ENCODE data around the gene ZFYVE19.

ZFYVE19 gene

DNA sequence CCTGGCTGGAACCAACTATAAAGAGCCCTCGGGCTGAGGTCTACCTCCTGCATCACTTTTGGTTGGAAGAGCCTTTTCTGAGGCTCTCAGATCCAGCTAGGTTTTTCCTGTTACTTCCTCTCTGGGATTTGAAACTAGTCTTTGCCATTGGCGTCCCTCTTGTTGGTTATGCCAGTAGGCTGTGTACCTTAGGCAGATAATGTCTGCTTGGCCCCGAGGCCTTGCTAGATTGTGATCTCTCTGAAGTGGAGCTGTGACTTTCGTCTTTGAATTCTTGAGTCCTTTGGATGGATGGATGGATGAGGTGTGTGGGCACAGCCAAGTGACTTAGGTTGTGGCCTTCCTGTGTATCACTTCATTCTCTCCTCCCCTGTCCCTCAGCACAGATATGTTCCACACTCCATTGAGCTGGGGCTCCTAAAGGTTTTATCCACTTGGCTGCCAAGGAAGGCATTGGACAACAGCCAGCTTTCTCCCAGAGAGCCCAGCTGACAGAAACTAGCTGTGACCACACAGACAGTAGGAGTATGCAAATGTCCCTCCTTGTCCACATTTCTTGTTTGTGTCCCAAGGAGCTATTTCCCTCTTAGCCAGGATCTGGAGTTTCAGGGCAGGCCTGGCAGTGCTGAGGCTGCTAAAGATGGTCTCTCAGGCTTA, 8.3 kb downstream of the ZFYVE19 start:
- DNase-seq, result no peak

DNA sequence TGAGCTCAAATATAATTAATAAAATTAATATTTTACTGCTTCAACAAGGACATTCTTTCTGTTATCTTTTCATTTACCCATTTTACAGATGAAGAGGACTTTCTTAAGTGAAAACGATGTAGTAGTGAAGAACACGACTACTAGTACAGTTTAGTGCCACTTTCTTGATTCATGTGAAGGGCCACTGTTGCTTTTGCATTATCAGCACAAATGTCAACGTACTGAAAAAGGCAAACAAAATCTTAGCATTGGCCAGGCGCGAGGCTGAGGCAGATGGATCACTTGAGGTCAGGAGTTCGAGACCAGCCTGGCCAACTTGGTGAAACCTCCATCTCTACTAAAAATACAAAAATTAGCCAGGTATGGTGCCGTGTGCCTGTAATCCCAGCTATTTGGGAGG, 12.2 kb downstream of the ZFYVE19 start:
- DNase-seq, result no peak

DNA sequence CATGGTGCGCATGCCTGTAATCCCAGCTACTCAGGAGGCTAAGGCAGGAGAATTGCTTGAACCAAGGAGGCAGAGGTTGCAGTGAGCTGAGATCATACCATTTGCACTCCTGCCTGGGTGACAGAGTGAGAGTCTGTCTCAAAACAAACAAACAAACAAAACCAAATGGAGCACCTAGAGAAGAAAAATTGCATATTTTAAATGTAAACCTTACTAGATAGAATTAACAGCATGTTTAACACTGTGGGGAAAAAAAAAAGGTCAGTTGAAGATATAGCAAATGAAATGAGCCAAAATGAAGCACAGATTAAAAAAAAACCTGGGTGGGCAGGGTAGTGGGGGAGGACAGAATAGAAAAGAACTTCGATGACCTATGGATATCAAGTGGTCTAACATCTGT, 14.3 kb downstream of the ZFYVE19 start:
- no peak for DNase-seq

DNA sequence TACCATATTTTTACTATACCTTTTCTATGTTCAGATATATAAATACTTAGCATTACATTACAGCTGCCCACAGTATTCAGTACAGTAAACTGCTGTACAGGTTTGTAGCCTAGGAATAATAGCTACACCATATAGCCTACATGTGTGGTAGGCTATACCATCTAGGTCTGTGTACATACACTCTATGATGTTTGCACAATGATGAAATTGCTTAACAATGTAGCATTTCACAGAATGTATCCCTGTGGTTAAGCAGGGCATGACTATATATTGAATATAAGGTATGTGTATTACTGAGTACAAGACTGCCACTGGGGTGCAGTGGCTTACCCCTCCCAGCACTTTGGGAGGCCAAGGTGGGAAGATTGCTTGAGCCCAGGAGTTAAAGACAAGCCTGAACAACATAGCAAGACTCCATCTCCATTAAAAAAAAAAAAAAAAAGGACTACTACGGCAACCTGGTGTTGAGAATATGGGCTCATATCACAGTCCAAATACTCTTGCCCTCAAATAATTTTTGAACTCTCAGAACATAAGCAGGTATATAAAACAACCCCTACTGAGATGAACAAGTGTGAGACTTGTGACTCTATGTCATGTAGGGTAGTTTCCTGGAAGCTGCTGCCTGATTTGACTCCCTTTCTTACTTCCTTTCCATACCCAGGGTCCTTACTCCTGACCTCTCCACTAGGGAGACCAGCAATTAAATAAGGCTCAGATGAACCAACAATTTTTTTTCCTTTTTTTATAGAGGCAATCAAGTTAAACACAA, 16.9 kb downstream of the ZFYVE19 start:
- DNase-seq, result no peak

DNA sequence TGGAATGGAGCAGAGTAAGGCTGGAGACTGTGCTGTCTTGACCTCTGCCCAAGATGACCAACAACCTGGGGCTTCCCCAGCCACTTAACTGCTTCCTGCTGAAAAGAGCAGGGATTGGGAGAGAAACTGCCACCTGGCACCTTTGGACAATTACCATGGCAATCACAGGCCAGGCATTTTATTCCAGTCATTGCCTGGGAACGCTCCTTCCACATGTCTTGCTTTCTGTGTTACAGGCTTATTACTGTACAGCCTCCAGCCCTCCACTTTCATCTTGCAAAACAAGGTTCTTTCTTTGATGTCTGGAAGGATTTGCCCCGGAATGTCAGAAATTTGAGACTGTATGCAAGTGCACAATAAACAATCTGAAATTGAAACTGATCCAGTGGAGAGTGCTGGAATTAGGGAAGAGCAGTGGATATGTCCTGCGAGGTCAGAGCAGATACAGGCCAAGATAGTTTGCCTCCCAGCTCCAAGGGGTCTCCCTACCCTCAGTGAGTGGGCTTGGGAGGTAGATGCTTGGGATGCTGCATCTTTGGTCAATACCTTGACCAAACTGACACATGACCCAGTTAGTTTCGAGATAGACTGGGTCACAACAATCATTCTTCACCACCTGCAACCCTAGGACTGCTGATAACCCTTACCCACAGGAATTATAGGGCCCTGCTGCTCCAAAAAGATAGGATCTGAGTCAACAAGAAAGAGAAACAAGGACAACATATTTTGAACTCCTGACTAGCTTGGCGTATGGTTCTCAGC, 19.0 kb downstream of the ZFYVE19 start:
- no peak for DNase-seq

DNA sequence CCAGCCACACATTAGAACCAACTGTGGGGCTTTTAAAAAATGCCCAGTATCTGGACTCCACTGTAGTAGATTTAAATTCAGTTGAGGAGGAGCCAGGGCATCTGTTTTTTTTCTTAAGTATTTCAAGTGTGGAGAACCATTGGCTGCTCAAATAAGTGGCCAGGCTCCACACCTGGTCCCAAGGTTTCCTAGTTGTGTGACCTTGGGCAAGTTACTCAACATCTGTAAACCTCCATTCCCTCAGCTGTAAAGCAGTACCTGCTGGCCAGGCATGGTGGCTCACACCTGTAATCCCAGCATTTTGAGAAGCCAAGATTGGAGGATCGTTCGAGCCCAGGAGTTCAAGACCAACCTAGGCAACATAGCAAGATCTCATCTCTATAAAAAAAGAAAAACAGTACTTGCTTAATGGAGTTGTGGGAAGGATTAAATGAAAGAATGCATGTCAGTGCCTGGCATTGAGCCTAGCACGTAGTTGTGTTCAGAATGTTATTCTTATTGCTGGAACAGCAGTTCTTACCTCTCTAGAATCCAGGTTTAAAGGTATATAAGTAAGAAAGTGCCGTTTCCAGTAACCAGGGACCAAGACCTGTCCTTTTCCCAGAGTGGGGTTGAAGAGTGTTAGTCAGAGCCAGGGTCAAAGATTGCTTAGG, 19.7 kb downstream of the ZFYVE19 start:
- no peak for DNase-seq

DNA sequence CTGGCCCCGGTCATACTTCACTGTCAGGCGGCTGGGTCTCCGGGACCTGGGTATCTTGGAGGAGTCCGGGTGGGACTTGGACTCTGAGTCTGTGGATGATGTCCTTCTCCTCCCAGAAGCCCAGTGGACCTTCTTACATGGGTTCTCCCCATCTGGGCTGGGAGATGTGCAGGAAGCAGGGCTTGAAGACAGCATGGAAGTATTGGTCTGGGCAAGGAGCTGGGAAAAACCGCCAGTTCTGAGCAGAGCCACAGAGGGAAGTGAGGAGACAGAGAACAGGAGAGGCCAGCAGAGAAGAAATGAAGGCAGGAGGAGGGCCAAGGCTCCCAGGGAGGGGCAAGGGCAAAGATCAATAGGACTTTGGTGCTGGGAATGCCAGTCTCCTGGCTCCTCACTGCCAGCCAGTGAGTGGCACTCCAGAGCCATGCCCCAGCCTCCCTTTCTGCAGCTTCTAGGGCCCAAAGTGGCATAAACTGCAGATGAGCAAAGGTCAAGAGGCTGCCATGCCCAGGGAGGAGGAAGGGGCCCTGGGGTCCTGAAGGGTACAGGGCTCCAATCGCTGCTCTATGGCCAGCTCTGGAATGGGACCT, 21.7 kb downstream of the ZFYVE19 start, which contains the start of gene PPP1R14D:
TSS of gene PPP1R14D (minus strand) at position 262 of the 590 bp plus-strand sequence. CDS start at position 195, 67 bp downstream.
- no peak for DNase-seq

DNA sequence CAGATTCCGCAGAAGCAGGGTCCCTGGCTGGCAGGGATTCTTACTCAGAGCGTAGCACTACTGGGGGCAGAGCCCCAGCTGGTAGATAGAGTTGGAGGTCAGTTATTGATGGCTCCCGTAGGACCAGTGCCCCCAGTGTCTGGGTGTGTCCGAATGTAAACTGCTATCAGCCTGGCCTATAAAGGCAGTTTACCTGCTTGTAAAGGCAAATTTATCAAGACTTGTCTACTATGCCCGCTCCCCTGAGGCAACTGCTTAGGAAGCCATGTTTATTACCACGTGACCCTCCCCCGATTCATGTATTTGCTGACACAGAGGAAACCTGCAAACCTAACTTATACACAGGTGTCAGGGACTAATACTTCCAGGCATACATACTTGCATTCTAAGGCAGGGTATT, 22.2 kb downstream of the ZFYVE19 start:
- DNase-seq, result no peak

DNA sequence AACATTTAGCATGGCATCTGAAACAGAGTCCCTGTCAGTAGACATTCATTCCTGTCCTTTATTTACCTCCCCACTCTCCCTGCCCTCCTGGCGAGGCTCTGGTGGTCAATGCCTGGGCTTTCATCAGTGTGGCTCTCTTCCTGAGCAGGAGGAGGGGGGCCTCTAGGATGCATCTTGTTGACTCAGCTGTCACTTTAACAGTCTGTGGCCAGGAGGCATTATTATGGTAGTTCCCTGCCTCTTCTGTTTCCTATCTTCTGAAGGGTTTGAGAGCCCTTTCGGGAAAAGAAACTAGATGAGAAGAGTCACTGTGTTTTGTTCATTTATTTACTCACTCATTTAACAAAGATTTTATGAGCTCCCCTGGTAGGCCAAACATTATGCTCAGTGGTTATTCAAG, 24.0 kb downstream of the ZFYVE19 start:
- no peak for DNase-seq

DNA sequence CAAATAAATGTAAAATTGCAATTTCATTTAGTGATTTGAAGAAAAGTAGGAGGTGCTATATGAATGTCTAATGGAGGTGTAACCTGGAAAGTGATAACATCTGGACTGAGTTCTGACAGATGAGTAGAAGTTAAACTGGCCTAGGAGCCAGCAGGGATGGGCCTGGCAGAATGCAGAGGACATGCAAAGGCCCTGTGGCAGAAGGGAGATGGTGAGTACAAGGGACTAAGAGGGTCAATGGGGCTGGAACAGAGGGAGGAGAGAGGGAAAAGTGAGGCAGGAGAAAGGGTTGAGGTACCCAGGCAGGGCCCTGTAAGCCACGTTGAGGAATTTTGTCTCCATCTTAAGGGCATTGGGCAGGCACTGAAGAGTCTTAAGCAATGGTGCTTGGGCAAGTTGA, 25.0 kb downstream of the ZFYVE19 start:
- DNase-seq, result no peak

DNA sequence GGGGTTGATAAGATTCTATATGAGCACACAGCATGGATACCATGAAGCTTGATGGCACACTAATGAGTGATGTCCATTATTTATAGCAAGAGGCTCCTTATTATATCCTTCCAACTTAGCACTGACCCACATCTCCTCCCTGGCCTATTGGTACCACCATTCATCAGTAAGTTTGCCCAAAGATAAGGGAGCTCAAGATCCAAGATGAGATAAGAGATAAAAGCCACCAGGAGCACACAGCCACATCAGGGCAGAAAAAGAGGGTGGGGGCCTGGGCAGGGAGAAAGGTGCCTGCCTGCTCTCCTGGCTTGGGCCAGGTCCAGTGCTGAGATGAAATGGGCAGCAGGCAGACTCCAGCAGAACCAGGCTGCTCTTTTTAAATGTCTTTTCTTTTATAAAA, 26.0 kb downstream of the ZFYVE19 start:
- no peak for DNase-seq

DNA sequence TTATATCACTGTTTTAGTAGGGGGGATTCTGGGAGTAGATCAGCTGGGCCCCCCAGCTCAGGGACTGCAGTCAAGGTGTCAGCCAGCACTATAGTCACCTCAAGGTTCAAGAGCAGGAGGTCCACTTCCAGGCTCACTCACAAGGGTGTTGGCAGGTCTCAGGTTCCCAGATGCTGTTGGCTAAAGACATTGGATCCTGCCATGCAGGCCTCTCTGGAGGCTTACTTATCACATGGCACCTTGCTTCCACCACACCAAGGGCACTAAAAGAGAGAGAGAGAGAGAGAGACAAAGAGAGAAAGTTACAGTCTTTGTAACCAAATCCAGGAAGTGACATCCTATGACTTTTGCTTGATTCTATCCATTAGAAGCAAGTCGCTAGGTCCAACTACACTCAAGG, 29.1 kb downstream of the ZFYVE19 start:
- no peak for DNase-seq

DNA sequence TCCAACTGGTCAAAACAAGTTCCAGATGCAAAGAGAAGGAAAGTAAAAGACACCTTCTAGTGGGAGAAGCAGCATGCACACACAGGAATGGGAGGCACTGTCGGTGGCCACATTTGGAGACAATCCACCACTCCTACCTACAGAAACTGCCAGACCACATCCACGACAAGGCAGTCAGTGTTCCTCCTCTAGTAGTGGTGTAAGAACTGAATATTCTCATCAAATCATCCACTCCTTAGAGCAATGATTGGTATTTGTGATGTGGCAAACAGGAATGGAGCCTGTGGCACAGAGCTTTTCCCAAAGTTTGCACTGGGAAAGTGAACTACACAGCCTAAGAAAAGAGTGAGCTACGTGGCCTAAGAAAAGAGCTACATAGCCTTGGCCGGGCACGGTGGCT, 31.9 kb downstream of the ZFYVE19 start:
- DNase-seq, result no peak

DNA sequence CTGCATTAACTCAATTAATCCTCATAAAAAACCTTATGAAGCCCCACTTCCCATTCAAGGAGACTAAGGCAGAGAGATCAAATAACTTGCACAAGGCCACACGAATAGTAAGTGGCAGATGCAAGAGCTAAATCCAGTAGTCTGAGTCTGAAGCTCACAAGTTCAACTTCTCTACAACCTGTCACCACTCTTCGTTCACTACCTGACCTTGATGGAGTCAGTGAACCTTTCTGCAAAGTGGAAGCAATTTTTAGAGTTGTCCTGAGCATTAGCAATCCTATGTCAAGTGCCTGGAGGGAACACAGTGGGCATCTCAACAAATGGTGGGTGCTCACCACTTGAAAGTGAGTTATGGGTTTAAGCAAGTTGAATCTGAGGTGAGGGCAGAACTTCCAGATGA, 34.9 kb downstream of the ZFYVE19 start:
- no peak for DNase-seq

DNA sequence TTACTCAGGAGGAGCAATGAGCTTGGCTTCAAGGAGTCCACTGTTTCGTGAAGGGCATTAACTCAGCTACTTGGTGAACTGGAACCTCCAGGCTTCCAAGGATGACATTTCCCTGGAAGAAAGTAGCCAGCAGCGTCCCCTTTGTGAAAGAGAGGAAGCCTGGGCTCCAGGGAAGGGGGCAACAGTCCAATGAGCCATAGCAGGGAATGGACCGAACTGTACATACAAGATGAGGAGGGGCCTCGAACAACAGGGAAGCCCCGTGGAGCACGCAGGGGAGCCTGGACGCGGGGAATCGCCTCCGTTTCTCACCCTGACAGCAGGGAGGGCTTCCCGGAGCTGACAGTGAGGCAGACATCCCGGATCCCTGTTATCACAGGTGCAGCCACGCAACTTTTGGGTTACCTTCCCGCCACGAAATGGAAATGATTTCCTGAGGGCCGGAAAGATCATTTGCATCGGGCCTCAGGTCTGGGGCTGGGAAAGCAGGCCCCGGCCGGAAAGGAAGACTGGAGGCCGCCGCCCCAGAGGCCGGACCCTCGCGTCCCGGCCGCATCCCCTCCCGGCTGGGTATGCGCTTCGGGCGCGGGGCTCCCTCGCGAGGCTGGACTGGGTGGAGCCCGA, 36.5 kb downstream of the ZFYVE19 start:
- DNase-seq, result no peak

DNA sequence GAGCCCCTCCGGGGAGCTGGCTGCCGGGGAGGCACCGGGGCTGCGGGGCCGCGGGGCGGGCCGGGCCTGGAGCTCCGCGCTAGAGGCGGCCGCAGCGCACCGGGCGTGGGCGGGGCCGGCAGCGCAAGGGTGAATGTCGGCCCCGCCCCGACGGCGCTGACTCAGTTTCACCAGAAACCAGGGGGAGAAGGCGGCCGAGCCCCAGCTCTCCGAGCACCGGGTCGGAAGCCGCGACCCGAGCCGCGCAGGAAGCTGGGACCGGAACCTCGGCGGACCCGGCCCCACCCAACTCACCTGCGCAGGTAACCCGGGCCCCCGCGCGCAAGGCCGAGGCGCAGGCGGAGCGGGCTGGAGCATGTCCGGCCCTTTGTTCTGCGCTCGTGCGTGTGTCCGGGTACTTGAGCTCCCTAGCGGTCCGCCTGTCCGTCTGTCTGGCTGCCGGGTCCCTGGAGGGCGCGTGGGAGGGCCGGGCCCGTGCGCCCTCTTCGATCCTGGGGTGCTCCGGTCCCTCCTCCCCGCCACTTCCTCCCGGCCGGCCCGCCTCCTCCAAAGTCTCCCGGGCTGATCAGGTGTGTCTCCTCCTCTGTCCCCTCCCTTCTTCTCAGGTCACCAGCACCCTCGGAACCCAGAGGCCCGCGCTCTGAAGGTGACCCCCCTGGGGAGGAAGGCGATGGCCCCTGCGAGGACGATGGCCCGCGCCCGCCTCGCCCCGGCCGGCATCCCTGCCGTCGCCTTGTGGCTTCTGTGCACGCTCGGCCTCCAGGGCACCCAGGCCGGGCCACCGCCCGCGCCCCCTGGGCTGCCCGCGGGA, 37.2 kb downstream of the ZFYVE19 start, which contains the start of gene SPINT1:
TSS of gene SPINT1 (plus strand) at position 164 of the 811 bp plus-strand sequence. CDS start at position 671, 507 bp downstream.
- DNase-seq, result peak; percentile 33

DNA sequence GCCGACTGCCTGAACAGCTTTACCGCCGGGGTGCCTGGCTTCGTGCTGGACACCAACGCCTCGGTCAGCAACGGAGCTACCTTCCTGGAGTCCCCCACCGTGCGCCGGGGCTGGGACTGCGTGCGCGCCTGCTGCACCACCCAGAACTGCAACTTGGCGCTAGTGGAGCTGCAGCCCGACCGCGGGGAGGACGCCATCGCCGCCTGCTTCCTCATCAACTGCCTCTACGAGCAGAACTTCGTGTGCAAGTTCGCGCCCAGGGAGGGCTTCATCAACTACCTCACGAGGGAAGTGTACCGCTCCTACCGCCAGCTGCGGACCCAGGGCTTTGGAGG, 37.8 kb downstream of the ZFYVE19 start:
- DNase-seq, result peak; percentile 31

DNA sequence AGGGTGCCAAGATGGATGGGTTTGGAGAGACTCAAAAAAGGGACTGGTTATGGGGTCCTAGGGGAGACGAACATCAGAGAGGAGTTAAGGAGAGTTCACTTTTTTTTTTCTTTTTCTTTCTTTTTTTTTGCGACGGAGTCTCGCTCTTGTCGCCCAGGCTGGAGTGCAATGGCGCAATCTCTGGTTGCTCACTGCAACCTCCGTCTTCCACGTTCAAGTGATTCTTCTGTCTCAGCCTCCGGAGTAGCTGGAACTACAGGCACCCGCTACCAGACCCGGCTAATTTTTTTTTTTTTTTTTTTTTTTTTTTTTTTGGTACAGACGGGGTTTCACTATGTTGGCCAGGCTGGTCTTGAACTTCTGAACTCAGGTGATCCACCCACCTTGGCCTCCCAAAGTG, 38.1 kb downstream of the ZFYVE19 start:
- DNase-seq, result no peak

DNA sequence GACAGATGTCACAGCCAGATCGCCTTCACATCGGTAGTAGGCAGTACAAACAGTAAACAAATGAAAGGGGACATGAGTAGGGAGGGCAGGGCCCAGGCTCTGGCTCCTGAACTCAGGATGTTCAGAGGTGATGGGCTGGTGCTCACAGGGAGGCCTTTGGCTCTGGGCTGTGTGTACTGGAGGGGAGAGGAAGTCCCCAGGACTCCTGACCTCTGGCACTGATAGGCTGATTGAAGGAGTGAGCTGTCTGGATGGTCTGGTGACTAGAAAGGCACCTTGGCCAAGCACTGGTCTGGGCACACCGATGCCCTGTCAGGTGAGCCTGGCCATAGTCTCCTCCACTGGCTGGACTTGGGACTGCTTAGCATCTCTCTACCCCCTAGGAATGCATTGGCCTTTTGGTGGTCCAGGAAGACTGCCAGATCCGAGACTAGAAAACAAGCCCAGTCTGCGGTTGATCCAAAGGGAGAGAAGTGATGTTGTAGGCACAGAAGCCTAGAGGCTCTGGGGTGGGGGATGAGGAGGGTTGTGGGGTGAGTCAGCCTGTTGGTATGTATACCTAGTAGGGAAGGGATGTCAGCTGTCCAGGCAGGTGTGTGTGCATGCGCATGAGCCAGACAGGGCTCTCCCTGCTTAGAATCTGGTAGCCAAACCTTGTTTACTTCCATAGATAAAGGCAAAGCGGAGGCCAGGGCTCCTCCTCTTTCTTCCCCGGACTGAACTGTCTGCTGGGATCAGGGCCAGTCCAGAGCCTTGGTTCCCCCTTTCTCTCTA, 38.8 kb downstream of the ZFYVE19 start:
- DNase-seq, result no peak

DNA sequence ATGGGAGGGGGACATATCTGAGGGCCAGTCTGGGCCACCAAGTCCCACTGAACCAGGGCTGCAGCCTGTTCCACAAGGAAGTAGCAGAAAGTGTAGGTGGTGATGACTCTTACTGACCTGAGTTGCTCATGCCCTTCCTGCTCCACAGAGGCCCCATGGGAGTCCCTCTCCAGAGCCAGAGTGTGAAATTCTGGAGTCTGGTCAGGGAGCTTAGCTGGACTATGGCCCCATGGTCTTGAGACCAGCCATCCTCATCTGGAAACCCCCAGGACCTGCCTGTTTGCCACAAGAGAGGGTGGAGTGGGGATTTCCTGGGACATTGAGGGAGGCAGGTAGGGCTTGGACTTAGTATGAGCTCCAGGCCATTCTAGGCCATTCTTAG, 39.9 kb downstream of the ZFYVE19 start:
- DNase-seq, result no peak

Measured in activated CD4-positive, alpha-beta T cell treated with anti-CD3 and anti-CD28 coated beads, Interleukin-2, amount 50 U/mL, for 1 hour (primary cell).